GM23338 (cell line): ENCODE measurements around the gene SLC44A1. TPM values are rescaled to one million over a fixed set of nuclear protein-coding genes. Genes with fewer than 3 reads are reported as not detected.

Experiments
- ATAC-seq: fragments of 200-7000 bp; cut with Tn5 transposase; 3 replicates; pipeline ENCODE4 v1.9.1; 2020
- DNase-seq: peaks from one replicate; pipeline ENCODE4 v3.0.0-alpha.2; 2015; ENCODE audit warnings: low spot score
- H2AFZ ChIP-seq: fragments of 200-600 bp; sonication (generic); 2 replicates; pipeline ENCODE4 v1.8.0; 2016; ENCODE audit warnings: antibody characterized with exemption, mild to moderate bottlenecking, moderate library complexity
- H3F3A ChIP-seq: fragments of 200-600 bp; sonication (generic); replicated peaks from 2 replicates; pipeline ENCODE4 v1.8.0; 2017; ENCODE audit warnings: antibody characterized with exemption, mixed run types, low read depth
- H3K27ac ChIP-seq: fragments of 200-600 bp; sonication (generic); 2 replicates; pipeline ENCODE4 v1.6.1; 2016; ENCODE audit warnings: low read depth
- H3K27me3 ChIP-seq: fragments of 200-600 bp; sonication (generic); 2 replicates; pipeline ENCODE4 v1.8.0; 2016; ENCODE audit warnings: mild to moderate bottlenecking, mixed run types, moderate library complexity; ENCODE audit not compliant: insufficient read depth
- H3K36me3 ChIP-seq: fragments of 200-600 bp; sonication (generic); 2 replicates; pipeline ENCODE4 v1.8.0; 2016; ENCODE audit warnings: mild to moderate bottlenecking; ENCODE audit not compliant: insufficient read depth
- H3K4me1 ChIP-seq: fragments of 200-600 bp; sonication (generic); 2 replicates; pipeline ENCODE4 v1.8.0; 2016; ENCODE audit warnings: mild to moderate bottlenecking, moderate library complexity; ENCODE audit not compliant: insufficient read depth
- H3K4me2 ChIP-seq: fragments of 200-600 bp; sonication (generic); 2 replicates; pipeline ENCODE4 v1.7.1; 2017; ENCODE audit warnings: mixed run types
- H3K4me3 ChIP-seq: fragments of 200-600 bp; sonication (generic); 2 replicates; pipeline ENCODE4 v1.6.1; 2016; ENCODE audit warnings: mixed run types
- H3K79me2 ChIP-seq: fragments of 200-600 bp; sonication (generic); replicated peaks from 2 replicates; pipeline ENCODE4 v1.8.0; 2017; ENCODE audit warnings: mild to moderate bottlenecking; ENCODE audit not compliant: insufficient read depth
- H3K9me2 ChIP-seq: fragments of 200-600 bp; sonication (generic); 2 replicates; pipeline ENCODE4 v1.8.0; 2017; ENCODE audit not compliant: insufficient read depth
- H4K20me1 ChIP-seq: fragments of 200-600 bp; sonication (generic); replicated peaks from 2 replicates; pipeline ENCODE4 v1.8.0; 2017; ENCODE audit warnings: mild to moderate bottlenecking; ENCODE audit not compliant: insufficient read depth
- H3K27ac Mint-ChIP-seq: 2 replicates; pipeline ENCODE4 v1.8.0; 2020; ENCODE audit warnings: inconsistent platforms, mild to moderate bottlenecking, moderate library complexity, mixed read lengths
- H3K27me3 Mint-ChIP-seq: 3 replicates; pipeline ENCODE4 v1.8.0; 2022; ENCODE audit warnings: low read depth, mild to moderate bottlenecking, moderate library complexity, mixed read lengths, inconsistent platforms; ENCODE audit not compliant: insufficient read depth, poor library complexity
- H3K36me3 Mint-ChIP-seq: 3 replicates; pipeline ENCODE4 v1.8.0; 2021; ENCODE audit warnings: low read depth, mild to moderate bottlenecking, inconsistent platforms, moderate library complexity, mixed read lengths
- H3K4me1 Mint-ChIP-seq: 3 replicates; pipeline ENCODE4 v1.8.0; 2020; ENCODE audit warnings: mild to moderate bottlenecking, inconsistent platforms, mixed read lengths
- H3K4me3 Mint-ChIP-seq: 3 replicates; pipeline ENCODE4 v1.8.0; 2021; ENCODE audit warnings: moderate library complexity, mild to moderate bottlenecking, inconsistent platforms, mixed read lengths
- H3K9me3 Mint-ChIP-seq: 3 replicates; pipeline ENCODE4 v1.8.0; 2020; ENCODE audit warnings: moderate library complexity, mild to moderate bottlenecking, inconsistent platforms, mixed read lengths
- CREB1 ChIP-seq: fragments of 250-450 bp; sonication (Bioruptor Pico); IDR thresholded peaks from 2 replicates; pipeline ENCODE4 v1.5.0; 2020; ENCODE audit warnings: low read depth, mild to moderate bottlenecking, moderate library complexity
- NANOG ChIP-seq: IDR thresholded peaks from 2 replicates; pipeline ENCODE4 v1.6.1; 2016; ENCODE audit warnings: antibody characterized with exemption, borderline replicate concordance
- STAT1 ChIP-seq: IDR thresholded peaks from one replicate; pipeline ENCODE4 v1.6.1; 2016; ENCODE audit warnings: antibody characterized with exemption; ENCODE audit not compliant: unreplicated experiment
- ZNF114 ChIP-seq: fragments of 250-450 bp; sonication (Bioruptor Pico); IDR thresholded peaks from 2 replicates; pipeline ENCODE4 v1.5.0; 2020; ENCODE audit warnings: mild to moderate bottlenecking, moderate library complexity
- polyA plus RNA-seq: library from polyadenylated mRNA; unstranded; fragments of >200 nt; fragmentation: Nextera tagmentation; extraction: Ambion mirVana; gene quantifications from 2 replicates; pipeline ENCODE4 v1.2.1, GENCODE V29; 2016
- total RNA-seq: library from RNA; depleted of rRNA; stranded (reverse); fragments of >200 nt; shearing (Covaris generic); gene quantifications from 2 replicates; pipeline ENCODE4 v1.2.3, GENCODE V29; 2014
- TF ChIP-seq, protein P1 (sequence below): IDR thresholded peaks from one replicate; pipeline ENCODE4 v1.6.1; 2018; ENCODE audit warnings: antibody characterized with exemption; ENCODE audit not compliant: unreplicated experiment
- TF ChIP-seq, protein P2 (sequence below): IDR thresholded peaks from 2 replicates; pipeline ENCODE4 v1.6.1; 2016; ENCODE audit warnings: antibody characterized with exemption
- TF ChIP-seq, protein P3 (sequence below), 2 experiments: fragments of 200-600 bp in 1 of 2; sonication (generic) in 1 of 2; conservative IDR thresholded peaks; 2 replicates each; pipeline versions ENCODE4 v1.5.1 to v1.6.1; 2016 to 2017; ENCODE audit warnings: antibody characterized with exemption in 2 of 2, low read depth in 2 of 2, mild to moderate bottlenecking in 2 of 2, moderate library complexity in 1 of 2

The SLC44A1 gene
- total and polyA plus RNA-seq, 2 experiments from 2014 or later = 14.9 to 75.0 TPM

DNA sequence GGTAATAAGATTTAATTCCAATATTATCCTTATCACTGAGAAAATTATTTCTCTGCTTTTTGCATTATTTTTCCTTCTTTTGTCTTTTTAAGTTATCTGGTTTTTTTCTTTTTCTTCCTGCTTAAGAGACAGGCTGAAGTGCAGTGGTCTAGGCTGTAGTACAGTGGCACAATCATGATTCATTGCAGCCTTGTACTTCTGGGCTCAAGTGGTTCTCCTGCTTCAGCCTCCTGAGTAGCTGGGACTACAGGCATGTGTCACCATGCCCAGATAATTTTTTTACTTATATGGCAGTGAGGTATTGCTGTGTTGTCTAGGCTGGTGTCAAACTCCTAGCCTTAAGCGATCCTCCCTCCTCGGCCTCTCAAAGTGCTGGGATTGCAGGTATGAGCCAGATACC, 93.9 kb downstream of the SLC44A1 start (continued):
- TF ChIP-seq NANOG = no peak
- TF ChIP-seq ZNF114 (CRISPR knock-in tag) = no peak
- TF ChIP-seq, protein P1, sequence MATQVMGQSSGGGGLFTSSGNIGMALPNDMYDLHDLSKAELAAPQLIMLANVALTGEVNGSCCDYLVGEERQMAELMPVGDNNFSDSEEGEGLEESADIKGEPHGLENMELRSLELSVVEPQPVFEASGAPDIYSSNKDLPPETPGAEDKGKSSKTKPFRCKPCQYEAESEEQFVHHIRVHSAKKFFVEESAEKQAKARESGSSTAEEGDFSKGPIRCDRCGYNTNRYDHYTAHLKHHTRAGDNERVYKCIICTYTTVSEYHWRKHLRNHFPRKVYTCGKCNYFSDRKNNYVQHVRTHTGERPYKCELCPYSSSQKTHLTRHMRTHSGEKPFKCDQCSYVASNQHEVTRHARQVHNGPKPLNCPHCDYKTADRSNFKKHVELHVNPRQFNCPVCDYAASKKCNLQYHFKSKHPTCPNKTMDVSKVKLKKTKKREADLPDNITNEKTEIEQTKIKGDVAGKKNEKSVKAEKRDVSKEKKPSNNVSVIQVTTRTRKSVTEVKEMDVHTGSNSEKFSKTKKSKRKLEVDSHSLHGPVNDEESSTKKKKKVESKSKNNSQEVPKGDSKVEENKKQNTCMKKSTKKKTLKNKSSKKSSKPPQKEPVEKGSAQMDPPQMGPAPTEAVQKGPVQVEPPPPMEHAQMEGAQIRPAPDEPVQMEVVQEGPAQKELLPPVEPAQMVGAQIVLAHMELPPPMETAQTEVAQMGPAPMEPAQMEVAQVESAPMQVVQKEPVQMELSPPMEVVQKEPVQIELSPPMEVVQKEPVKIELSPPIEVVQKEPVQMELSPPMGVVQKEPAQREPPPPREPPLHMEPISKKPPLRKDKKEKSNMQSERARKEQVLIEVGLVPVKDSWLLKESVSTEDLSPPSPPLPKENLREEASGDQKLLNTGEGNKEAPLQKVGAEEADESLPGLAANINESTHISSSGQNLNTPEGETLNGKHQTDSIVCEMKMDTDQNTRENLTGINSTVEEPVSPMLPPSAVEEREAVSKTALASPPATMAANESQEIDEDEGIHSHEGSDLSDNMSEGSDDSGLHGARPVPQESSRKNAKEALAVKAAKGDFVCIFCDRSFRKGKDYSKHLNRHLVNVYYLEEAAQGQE = no peak
- TF ChIP-seq STAT1 = no peak
- TF ChIP-seq, protein P2, sequence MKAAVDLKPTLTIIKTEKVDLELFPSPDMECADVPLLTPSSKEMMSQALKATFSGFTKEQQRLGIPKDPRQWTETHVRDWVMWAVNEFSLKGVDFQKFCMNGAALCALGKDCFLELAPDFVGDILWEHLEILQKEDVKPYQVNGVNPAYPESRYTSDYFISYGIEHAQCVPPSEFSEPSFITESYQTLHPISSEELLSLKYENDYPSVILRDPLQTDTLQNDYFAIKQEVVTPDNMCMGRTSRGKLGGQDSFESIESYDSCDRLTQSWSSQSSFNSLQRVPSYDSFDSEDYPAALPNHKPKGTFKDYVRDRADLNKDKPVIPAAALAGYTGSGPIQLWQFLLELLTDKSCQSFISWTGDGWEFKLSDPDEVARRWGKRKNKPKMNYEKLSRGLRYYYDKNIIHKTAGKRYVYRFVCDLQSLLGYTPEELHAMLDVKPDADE = no peak

DNA sequence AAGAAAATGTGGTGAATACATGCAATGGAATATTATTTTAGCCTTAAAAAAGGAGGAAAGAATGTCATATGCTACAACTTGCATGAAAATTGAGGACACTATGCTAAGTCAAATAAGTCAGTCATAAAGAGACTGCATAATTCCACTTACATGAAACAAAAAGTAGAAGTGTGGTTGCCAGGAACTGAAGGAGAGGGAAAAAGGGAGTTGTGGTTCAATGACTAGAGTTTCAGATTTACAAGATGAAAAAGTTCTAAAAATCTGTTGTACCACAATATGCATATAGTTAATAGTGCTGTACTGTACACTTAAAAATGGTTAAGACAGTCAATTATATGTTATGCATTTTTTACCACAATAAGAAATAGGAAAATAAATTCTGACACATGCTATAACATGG, 95.4 kb downstream of the SLC44A1 start:
- Histone ChIP-seq H3K4me3 (no peak overlapping the region), H3F3A (no peaks in the 10 kb centered on the region), H3K27me3 (no peaks in the 10 kb centered on the region), H3K9me2 (no peaks in the 10 kb centered on the region), H2AFZ (no peak overlapping the region), H3K4me2 (no peak overlapping the region), H3K4me1 (no peaks in the 10 kb centered on the region), H3K27ac (no peak overlapping the region), H3K36me3 (no peaks in the 10 kb centered on the region; the same call in 1 of the 2 replicates), H3K79me2 (no peaks in the 10 kb centered on the region), H4K20me1 (no peaks in the 10 kb centered on the region)
- no peak for ATAC-seq
- Mint-ChIP-seq H3K27ac (no peak overlapping the region), H3K4me3 (no peak overlapping the region), H3K27me3 (no peaks in the 10 kb centered on the region), H3K36me3 (peaks cover 9% of the 10 kb centered on the region; the same call in 2 of the 3 replicates), H3K4me1 (no peaks in the 10 kb centered on the region), H3K9me3 (no peaks in the 10 kb centered on the region)
- TF ChIP-seq, protein P3, sequence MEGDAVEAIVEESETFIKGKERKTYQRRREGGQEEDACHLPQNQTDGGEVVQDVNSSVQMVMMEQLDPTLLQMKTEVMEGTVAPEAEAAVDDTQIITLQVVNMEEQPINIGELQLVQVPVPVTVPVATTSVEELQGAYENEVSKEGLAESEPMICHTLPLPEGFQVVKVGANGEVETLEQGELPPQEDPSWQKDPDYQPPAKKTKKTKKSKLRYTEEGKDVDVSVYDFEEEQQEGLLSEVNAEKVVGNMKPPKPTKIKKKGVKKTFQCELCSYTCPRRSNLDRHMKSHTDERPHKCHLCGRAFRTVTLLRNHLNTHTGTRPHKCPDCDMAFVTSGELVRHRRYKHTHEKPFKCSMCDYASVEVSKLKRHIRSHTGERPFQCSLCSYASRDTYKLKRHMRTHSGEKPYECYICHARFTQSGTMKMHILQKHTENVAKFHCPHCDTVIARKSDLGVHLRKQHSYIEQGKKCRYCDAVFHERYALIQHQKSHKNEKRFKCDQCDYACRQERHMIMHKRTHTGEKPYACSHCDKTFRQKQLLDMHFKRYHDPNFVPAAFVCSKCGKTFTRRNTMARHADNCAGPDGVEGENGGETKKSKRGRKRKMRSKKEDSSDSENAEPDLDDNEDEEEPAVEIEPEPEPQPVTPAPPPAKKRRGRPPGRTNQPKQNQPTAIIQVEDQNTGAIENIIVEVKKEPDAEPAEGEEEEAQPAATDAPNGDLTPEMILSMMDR (conservative IDR thresholded peaks at IDR 0.05; ENCODE audit: low read depth in 2 of 2) = no peak
- TF ChIP-seq CREB1 (CRISPR knock-in tag) = no peak
- DNase-seq = no peak
